ENCODE results near the gene METTL8.

DNA sequence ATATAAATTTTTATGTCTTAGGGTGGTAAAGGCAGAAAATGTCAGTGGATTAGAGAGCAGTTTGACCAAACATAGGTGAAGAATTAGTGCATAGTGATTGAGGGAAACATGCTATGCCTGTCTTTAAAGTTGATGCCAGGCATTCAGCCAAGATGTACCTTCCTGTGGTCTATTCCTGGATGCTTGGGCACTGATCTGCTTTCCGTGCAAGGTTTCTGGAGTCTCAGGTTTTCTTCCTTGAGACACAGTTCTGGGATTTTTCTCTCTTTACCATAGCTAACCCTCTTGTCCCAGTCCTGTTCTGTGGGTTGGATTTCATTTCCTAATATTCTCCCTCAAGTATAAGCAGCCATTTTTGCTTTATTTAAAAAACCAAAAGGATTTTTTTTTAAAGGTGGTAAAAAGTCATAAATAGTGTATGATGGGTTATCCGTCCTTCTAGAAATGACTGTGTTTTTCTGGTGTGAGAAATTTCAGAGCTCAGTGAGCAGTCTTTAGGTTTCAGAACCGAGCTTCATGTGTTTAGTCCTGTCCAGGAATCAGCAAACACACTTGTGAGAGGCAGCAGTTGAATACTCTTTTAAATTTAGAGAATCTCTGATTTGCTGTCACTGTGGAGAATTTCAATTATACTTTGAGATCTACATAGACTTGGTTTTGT, 45.5 kb upstream of the METTL8 start:
- TF ChIP-seq, protein P1, sequence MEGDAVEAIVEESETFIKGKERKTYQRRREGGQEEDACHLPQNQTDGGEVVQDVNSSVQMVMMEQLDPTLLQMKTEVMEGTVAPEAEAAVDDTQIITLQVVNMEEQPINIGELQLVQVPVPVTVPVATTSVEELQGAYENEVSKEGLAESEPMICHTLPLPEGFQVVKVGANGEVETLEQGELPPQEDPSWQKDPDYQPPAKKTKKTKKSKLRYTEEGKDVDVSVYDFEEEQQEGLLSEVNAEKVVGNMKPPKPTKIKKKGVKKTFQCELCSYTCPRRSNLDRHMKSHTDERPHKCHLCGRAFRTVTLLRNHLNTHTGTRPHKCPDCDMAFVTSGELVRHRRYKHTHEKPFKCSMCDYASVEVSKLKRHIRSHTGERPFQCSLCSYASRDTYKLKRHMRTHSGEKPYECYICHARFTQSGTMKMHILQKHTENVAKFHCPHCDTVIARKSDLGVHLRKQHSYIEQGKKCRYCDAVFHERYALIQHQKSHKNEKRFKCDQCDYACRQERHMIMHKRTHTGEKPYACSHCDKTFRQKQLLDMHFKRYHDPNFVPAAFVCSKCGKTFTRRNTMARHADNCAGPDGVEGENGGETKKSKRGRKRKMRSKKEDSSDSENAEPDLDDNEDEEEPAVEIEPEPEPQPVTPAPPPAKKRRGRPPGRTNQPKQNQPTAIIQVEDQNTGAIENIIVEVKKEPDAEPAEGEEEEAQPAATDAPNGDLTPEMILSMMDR (IDR thresholded peaks at IDR 0.05), result no peak
- no peak for TF ChIP-seq POLR2A (IDR thresholded peaks at IDR 0.05)

Data from uterus (tissue), 2 donors.